Lung (tissue), 12 donors: ENCODE data around the gene FBXO7. TPM values are rescaled to one million over a fixed set of nuclear protein-coding genes. Genes with fewer than 3 reads are reported as not detected.

Experiments
- ATAC-seq: fragments of 200-7000 bp; cut with Tn5 transposase; one replicate; pipeline ENCODE4 v1.9.1; 2020; ENCODE audit warnings: moderate number of reproducible peaks; ENCODE audit not compliant: insufficient read depth, low FRiP score
- DNase-seq, 3 donors: peaks; one replicate each; pipeline ENCODE4 v3.0.0-alpha.2; 2013 to 2017
- H3K27ac ChIP-seq, 2 donors: one replicate each; pipeline ENCODE4 v1.5.1; 2013; ENCODE audit warnings: mild to moderate bottlenecking in 2 of 2, moderate library complexity in 2 of 2, control low read depth in 1 of 2, inconsistent platforms in 1 of 2, low read depth in 1 of 2, low read length in 1 of 2
- H3K27me3 ChIP-seq, 3 donors: one replicate each; pipeline ENCODE4 v1.5.1; 2013; ENCODE audit warnings: low read length in 2 of 3; ENCODE audit not compliant: control insufficient read depth in 3 of 3, insufficient read depth in 3 of 3
- H3K36me3 ChIP-seq, 4 donors: one replicate each; pipeline ENCODE4 v1.5.1; 2013; ENCODE audit warnings: low read length in 4 of 4, mild to moderate bottlenecking in 1 of 4, moderate library complexity in 1 of 4; ENCODE audit not compliant: control insufficient read depth in 4 of 4, insufficient read depth in 4 of 4
- H3K4me1 ChIP-seq, 5 donors: one replicate each; pipeline ENCODE4 v1.5.1; 2013; ENCODE audit warnings: low read length in 5 of 5, mild to moderate bottlenecking in 2 of 5, moderate library complexity in 1 of 5; ENCODE audit not compliant: control insufficient read depth in 5 of 5, insufficient read depth in 5 of 5
- H3K4me3 ChIP-seq: one replicate; pipeline ENCODE4 v1.5.1; 2013; ENCODE audit warnings: mild to moderate bottlenecking, control low read depth, moderate library complexity
- H3K9ac ChIP-seq, 2 donors: one replicate each; pipeline ENCODE4 v1.5.1; 2013; ENCODE audit warnings: low read length in 2 of 2, control low read depth in 1 of 2; ENCODE audit not compliant: insufficient read depth in 1 of 2
- H3K9me3 ChIP-seq, 4 donors: one replicate each; pipeline ENCODE4 v1.5.1; 2013; ENCODE audit warnings: low read length in 3 of 4, mild to moderate bottlenecking in 1 of 4, moderate library complexity in 1 of 4; ENCODE audit not compliant: control insufficient read depth in 4 of 4, insufficient read depth in 3 of 4
- WGBS, 2 donors: extraction: QIAGEN DNeasy Blood & Tissue Kit; methylation state at CpG; one replicate each; pipeline ENCODE4 v1.1.7; 2013; 5-methylcytosine and 5-hydroxymethylcytosine counted together
- polyA plus RNA-seq, 2 donors: library from polyadenylated mRNA; stranded (reverse); fragments of 200-250 nt; gene quantifications; one replicate each; pipeline ENCODE4 v1.2.1, GENCODE V29; 2013
- total RNA-seq, 2 donors: library from RNA; depleted of rRNA in 1 of 2; stranded (reverse); fragments of >200 nt in 1 of 2; gene quantifications; one replicate each; pipeline ENCODE4 v1.2.1, GENCODE V29; 2014 to 2021
- TF ChIP-seq, protein P1 (sequence below): IDR thresholded peaks from 2 replicates; pipeline ENCODE4 v1.5.1; 2012; ENCODE audit warnings: mild to moderate bottlenecking; ENCODE audit errors: control extremely low read depth, extremely low read depth
- donor health status: control.
- donor health status: control.
- donor health status: Bipolar disorder and iron deficiency.
- donor health status: healthy.
- donor health status: DM: yes; HTN: yes; CAD: no.

Gene FBXO7
- total and polyA plus RNA-seq, 4 donors, result 48.8 to 117 (median 72.1) TPM

- ATAC-seq, result no peak
- H3K9ac ChIP-seq, result no peak overlapping the region
- peaks cover 0 to 2% (median 0%) of the 10 kb centered on the region in 4 donors for H3K9me3 ChIP-seq
- H3K27me3 ChIP-seq, result no peaks in the 10 kb centered on the region
- 88% methylated on average over 11 of the region's 11 CpGs for WGBS, 2 donors
- no peak overlapping the region for H3K27ac ChIP-seq
- TF ChIP-seq, protein P1, sequence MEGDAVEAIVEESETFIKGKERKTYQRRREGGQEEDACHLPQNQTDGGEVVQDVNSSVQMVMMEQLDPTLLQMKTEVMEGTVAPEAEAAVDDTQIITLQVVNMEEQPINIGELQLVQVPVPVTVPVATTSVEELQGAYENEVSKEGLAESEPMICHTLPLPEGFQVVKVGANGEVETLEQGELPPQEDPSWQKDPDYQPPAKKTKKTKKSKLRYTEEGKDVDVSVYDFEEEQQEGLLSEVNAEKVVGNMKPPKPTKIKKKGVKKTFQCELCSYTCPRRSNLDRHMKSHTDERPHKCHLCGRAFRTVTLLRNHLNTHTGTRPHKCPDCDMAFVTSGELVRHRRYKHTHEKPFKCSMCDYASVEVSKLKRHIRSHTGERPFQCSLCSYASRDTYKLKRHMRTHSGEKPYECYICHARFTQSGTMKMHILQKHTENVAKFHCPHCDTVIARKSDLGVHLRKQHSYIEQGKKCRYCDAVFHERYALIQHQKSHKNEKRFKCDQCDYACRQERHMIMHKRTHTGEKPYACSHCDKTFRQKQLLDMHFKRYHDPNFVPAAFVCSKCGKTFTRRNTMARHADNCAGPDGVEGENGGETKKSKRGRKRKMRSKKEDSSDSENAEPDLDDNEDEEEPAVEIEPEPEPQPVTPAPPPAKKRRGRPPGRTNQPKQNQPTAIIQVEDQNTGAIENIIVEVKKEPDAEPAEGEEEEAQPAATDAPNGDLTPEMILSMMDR, result no peak
- no peaks in the 10 kb centered on the region for H3K36me3 ChIP-seq
- peaks cover 2 to 40% (median 26%) of the 10 kb centered on the region in 5 donors for H3K4me1 ChIP-seq
- no peak overlapping the region for H3K4me3 ChIP-seq
- no peak for DNase-seq
Observed at GRCh38 chr22:32535531-32536190, 61.0 kb downstream of the FBXO7 start.

DNA sequence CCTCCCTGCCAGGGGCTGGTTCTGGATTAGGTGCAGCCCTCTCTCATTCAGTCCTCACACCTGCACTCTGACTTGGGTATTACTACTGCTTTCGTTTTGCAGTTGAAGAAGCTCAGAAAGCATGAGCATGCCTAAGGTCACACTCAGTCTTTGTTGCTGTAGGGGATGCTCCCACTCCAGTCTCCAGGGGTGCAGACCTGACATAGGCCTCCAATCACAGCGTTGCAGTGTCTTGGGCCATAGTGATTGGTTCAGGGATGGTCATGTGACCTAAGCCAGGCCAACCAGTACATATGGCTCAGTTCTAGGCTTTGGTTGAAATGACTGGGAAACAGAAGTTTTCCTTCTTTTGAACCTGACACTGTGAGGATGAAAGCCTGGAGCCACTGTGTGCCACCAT lies 61.7 kb downstream of the FBXO7 start:
- TF ChIP-seq, protein P1, result no peak
- Histone ChIP-seq H3K4me1 (peaks cover 2 to 35% (median 22%) of the 10 kb centered on the region in 5 donors), H3K9ac (no peak overlapping the region), H3K36me3 (no peaks in the 10 kb centered on the region), H3K4me3 (no peak overlapping the region), H3K27me3 (no peaks in the 10 kb centered on the region), H3K9me3 (peaks cover 0 to 2% (median 0%) of the 10 kb centered on the region in 4 donors), H3K27ac (no peak overlapping the region)
- ATAC-seq, result no peak
- no peak for DNase-seq
- WGBS, 2 donors, result 86 to 95% methylated on average over 2 of the region's 2 CpGs

DNA sequence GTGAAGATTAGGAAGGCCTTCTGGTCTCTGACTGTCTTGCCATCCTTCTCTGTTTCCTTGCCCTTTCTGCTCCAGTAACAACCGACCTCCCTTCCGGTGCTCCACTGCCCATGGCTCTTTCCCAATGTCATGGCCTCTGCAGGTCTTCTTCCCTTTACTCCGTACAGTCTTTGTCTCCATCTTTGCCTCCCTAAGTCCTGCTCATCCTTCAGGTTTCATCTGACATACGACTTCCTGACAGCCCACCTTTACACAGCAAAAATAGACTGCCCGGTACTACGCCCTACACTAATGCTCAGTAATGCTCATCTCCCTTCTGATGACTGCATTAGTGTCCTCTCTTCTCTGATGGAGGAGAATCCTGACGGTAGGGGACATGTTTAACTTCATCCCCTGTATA lies 63.9 kb downstream of the FBXO7 start:
- 94 to 96% methylated on average over 7 of the region's 7 CpGs for WGBS, 2 donors
- peaks cover 4 to 27% (median 18%) of the 10 kb centered on the region in 5 donors for H3K4me1 ChIP-seq
- H3K36me3 ChIP-seq, result no peaks in the 10 kb centered on the region
- H3K27me3 ChIP-seq, result no peaks in the 10 kb centered on the region
- peaks cover 0 to 2% (median 0%) of the 10 kb centered on the region in 4 donors for H3K9me3 ChIP-seq
- ATAC-seq (no peak), DNase-seq (no peak)
- no peak overlapping the region for H3K9ac ChIP-seq
- TF ChIP-seq, protein P1, result no peak
- peak overlapping the region in 1 of 2 donors; percentile 32 for H3K27ac ChIP-seq
- H3K4me3 ChIP-seq, result no peak overlapping the region
